Activated T-helper 1 cell treated with Interleukin-2 at 50 U/mL for 16 hours (primary cell): ENCODE results near the gene TLR4.

ENCODE experiments used
- DNase-seq: peaks from one replicate; pipeline ENCODE4 v3.0.0-alpha.2; 2020; ENCODE audit warnings: low read depth

Gene TLR4

GRCh38 chr9:117745598-117745997 is 41.4 kb downstream of the TLR4 start:
- DNase-seq = no peak

GRCh38 chr9:117746263-117746662 is 42.1 kb downstream of the TLR4 start:
- no peak for DNase-seq

- no peak for DNase-seq
Measured at GRCh38 chr9:117747386-117747970, 43.3 kb downstream of the TLR4 start.

- no peak for DNase-seq
Measured at GRCh38 chr9:117750401-117750800, 46.2 kb downstream of the TLR4 start.

- no peak for DNase-seq
Measured at GRCh38 chr9:117752894-117753293, 48.7 kb downstream of the TLR4 start.

GRCh38 chr9:117757561-117758190 is 53.5 kb downstream of the TLR4 start:
- no peak for DNase-seq

- DNase-seq = no peak
Measured at GRCh38 chr9:117763314-117763713, 59.1 kb downstream of the TLR4 start.

GRCh38 chr9:117768750-117769395 is 64.7 kb downstream of the TLR4 start:
- DNase-seq = no peak

- no peak for DNase-seq
Measured at GRCh38 chr9:117771136-117771535, 66.9 kb downstream of the TLR4 start.

GRCh38 chr9:117772960-117773359 is 68.8 kb downstream of the TLR4 start:
- no peak for DNase-seq
